Kidney epithelial cell (primary cell): ENCODE measurements around the gene SEMA6C. TPM values are rescaled to one million over a fixed set of nuclear protein-coding genes. Genes with fewer than 3 reads are reported as not detected.

ENCODE experiments used
- DNase-seq: peaks from one replicate; pipeline ENCODE4 v3.0.0-alpha.2; 2010; ENCODE audit warnings: low read depth
- H3K27me3 ChIP-seq: 2 replicates; pipeline ENCODE4 v1.6.0; 2011; ENCODE audit warnings: low read length; ENCODE audit not compliant: control insufficient read depth, insufficient read depth
- H3K36me3 ChIP-seq: 2 replicates; pipeline ENCODE4 v1.5.1; 2011; ENCODE audit warnings: low read length; ENCODE audit not compliant: control insufficient read depth, insufficient read depth
- H3K4me3 ChIP-seq: 2 replicates; pipeline ENCODE4 v1.5.1; 2011; ENCODE audit warnings: low read depth, mild to moderate bottlenecking, control low read depth, low read length
- total RNA-seq: library from RNA; depleted of rRNA; stranded (reverse); fragments of >200 nt; gene quantifications from 2 replicates; pipeline ENCODE4 v1.2.3, GENCODE V29; 2015
- TF ChIP-seq, protein P1 (sequence below): IDR thresholded peaks from 2 replicates; pipeline ENCODE4 v1.5.1; 2011; ENCODE audit warnings: mild to moderate bottlenecking, moderate library complexity, low read length, control low read depth, inconsistent platforms; ENCODE audit not compliant: insufficient read depth, poor library complexity, severe bottlenecking

Gene SEMA6C
- total RNA-seq, 1 donor from 2014 or later = 6.9 TPM

DNA sequence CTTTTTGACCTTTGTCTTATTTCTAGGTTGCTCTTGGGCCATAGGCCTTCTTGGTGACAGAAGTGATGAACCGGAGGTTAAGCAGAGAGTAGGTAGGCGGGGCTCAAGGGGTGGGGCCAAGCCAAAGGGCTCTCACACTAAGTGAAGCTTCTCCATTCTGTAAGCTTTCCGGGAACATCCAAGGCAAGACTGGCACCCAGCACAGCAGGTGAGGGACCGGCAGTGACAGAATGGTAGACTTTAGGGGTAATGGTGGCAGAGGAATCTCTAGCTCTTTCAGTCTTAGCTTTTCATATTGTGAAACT, 10.0 kb upstream of the SEMA6C start, which contains the start of gene TNFAIP8L2:
Gene TNFAIP8L2, plus strand, starts transcription at position 135 of the 305 bp plus-strand sequence. CDS start 2,049 bp downstream, outside the sequence.
- no peak for DNase-seq
- TF ChIP-seq, protein P1, sequence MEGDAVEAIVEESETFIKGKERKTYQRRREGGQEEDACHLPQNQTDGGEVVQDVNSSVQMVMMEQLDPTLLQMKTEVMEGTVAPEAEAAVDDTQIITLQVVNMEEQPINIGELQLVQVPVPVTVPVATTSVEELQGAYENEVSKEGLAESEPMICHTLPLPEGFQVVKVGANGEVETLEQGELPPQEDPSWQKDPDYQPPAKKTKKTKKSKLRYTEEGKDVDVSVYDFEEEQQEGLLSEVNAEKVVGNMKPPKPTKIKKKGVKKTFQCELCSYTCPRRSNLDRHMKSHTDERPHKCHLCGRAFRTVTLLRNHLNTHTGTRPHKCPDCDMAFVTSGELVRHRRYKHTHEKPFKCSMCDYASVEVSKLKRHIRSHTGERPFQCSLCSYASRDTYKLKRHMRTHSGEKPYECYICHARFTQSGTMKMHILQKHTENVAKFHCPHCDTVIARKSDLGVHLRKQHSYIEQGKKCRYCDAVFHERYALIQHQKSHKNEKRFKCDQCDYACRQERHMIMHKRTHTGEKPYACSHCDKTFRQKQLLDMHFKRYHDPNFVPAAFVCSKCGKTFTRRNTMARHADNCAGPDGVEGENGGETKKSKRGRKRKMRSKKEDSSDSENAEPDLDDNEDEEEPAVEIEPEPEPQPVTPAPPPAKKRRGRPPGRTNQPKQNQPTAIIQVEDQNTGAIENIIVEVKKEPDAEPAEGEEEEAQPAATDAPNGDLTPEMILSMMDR = no peak
- Histone ChIP-seq H3K36me3 (no peaks in the 10 kb centered on the region), H3K4me3 (no peak within 1 kb of the TSS), H3K27me3 (no peaks in the 10 kb centered on the region)

DNA sequence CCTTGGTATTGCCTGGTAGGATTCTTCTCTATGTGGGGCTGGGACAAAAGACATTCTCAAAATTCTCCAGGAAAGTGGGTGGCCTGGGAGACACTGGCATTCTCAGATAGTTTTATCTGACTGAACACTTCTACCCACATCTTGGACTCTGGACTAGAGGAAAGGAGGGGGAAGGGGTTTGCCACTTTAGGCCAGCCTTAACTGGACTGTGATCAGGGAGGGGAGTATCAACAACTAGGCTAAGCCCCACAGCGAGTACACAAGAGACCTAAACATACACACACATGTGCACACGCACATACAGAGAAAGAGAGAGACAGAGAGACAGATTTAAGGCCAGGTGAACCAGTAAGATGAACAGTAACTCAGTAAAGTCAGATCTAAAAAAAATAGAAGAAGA, 1.2 kb upstream of the SEMA6C start:
- Histone ChIP-seq H3K36me3 (no peaks in the 10 kb centered on the region), H3K4me3 (no peak overlapping the region), H3K27me3 (peaks cover 3% of the 10 kb centered on the region)
- no peak for DNase-seq
- TF ChIP-seq, protein P1 = no peak

DNA sequence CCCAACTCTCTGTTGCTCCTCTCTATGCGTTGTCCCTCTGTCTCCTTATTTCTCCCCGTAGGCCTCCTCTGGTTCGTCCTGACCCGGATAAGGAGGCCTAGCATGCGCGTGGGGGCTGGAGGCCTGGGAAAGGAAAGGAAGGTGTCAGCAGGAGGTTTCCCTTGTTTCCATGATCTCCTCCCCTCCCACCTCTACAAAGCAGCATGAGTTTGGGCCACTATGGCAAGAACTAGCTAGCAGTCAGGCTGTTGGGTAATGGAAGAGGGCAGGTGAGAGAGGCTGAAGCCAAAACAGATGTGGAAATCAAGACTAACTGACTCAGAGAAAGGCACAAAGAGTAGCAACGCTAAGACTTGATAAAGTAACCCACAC, 687 bp upstream of the SEMA6C start:
- Histone ChIP-seq H3K4me3 (peak overlapping the region; percentile 81), H3K36me3 (no peaks in the 10 kb centered on the region), H3K27me3 (peaks cover 3% of the 10 kb centered on the region)
- no peak for DNase-seq
- TF ChIP-seq, protein P1 = no peak

DNA sequence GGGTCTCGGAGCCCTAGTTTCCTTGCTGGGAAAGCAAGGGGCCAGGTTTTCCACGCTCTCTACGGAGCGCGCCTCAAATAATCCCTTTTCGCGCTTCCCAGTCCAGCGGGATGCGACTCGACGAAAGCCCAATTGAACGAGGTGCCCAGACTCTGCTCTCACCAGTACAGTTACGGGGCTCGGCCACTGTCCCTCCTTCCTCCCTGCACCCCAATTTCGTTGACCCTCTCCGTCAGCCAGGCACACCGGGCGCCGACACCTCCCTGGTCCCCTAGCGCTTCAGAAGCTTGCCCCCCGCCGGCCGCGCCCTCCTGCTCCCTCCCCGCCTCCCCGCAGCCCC, 389 bp downstream of the SEMA6C start:
- DNase-seq = no peak
- TF ChIP-seq, protein P1 = no peak
- H3K4me3 ChIP-seq = peak overlapping the region; percentile 81
- peaks cover 3% of the 10 kb centered on the region for H3K27me3 ChIP-seq
- H3K36me3 ChIP-seq = no peaks in the 10 kb centered on the region

DNA sequence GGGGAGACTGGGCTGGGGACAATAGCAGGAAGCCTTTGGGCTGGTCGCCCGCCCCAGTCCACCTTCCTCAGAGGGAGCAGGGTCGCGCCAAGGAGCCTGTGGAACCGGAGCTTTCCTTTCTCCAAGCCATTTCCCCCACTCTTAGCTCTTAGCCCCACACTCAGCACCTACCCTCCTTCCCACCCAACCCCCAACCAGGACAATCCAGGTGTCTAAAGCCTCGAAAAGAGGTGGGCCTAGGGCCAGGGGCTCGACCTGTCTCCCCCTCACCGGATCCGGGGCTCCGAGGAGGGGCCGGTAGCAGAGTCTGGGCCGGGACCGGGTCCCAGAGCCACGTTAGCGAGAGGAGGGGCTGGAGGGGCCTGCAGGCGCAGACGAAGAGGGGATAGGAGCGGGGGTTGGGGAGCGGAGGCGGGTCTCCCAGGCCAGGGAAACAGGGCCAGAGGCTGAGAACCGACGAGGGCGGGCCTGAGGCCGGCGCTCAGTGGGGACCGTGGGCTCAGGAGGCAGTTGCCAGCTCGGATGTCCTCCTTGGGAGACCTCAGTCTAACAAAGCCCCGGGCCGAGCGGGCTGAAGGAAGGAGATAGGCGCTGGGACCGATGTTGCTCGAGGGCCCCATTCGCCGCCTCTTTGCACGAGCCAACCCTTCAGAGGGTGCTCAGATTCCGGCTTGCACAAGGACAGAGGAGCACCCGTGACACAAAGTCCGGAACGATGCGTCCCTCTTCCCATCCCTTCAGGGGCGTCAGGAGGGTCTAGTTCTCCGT, 943 bp downstream of the SEMA6C start:
- DNase-seq = no peak
- Histone ChIP-seq H3K36me3 (no peaks in the 10 kb centered on the region), H3K4me3 (peak overlapping the region; percentile 81), H3K27me3 (peaks cover 3% of the 10 kb centered on the region)
- TF ChIP-seq, protein P1 = no peak
